NCI-H2227 (cell line): ENCODE measurements around the gene RAD9A.

Experiments
- DNase-seq: peaks from one replicate; lab custom pipeline; 2025; ENCODE audit not compliant: unreplicated experiment; lab: John Stamatoyannopoulos, UW

The RAD9A gene

GRCh38 chr11:67438158-67438902, 46.5 kb downstream of the RAD9A start:
- no peak for DNase-seq

GRCh38 chr11:67439321-67440228, 47.8 kb downstream of the RAD9A start:
- no peak for DNase-seq

- DNase-seq: no peak
Measured at GRCh38 chr11:67440229-67441097, 48.7 kb downstream of the RAD9A start.

- DNase-seq: no peak
Measured at GRCh38 chr11:67441098-67441563, 49.3 kb downstream of the RAD9A start.

- DNase-seq: no peak
Measured at GRCh38 chr11:67441731-67442351, 50.1 kb downstream of the RAD9A start.

GRCh38 chr11:67442504-67443404, 51.0 kb downstream of the RAD9A start:
- no peak for DNase-seq

- DNase-seq: no peak
Measured at GRCh38 chr11:67445515-67445914, 53.7 kb downstream of the RAD9A start.
